ENCODE measurements around the gene CREB3L4. TPM values are rescaled to one million over a fixed set of nuclear protein-coding genes. Genes with fewer than 3 reads are reported as not detected.
A peak's percentile ranks its signal among the peaks of the same experiment; 100 is the strongest.

The CREB3L4 gene
- total RNA-seq, 1 experiment from 2014 or later = 12.3 TPM

DNA sequence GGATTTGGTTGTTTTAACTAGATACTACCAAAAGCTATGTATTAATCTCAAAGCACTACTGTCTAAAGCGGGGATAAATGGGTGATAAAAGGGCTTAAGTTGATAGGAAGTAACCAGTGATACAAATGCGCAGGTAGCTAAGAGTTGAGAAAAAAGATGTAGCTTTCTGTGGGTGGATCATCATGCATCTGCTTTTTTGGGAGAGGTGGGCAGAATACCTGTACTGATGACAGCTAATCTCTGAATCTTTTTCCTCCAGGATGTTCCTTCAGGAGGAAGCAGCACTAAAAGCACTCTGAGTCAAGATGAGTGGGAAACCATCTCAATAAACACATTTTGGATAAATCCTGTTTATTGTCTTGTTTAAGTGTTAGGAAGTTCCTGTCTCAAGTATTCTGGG lies 24.1 kb downstream of the CREB3L4 start:
- no TSS peak for BruUV-seq (replicated peaks)
- POLR2A ChIA-PET = no interaction called here
- CTCF ChIA-PET = no interaction called here

DNA sequence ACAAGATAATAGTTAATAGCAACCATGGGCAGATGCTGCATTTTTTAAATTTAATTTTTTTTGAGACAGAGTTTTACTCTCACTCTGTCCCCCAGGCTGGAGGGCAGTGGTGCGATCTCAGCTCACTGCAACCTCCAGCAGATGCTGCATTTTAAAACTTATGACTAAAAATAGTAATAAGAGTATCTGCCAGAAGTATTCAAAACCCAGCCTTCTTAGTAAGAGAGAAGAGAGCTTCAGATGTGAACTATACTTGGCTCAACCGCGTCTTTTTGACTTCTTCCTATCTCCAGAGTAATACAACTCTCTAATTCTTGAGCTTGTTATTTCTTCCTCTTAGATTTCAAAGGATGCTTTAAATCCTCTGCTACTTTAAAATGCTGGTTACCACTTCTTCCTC lies 27.5 kb downstream of the CREB3L4 start:
- H3K27me3 ChIP-seq (ENCODE audit: control insufficient read depth, insufficient read depth, low read length) = no peaks in the 10 kb centered on the region
- H3K4me1 ChIP-seq (ENCODE audit: control insufficient read depth, insufficient read depth, low read length) = peaks cover 12% of the 10 kb centered on the region
- intact Hi-C loops (cut with micrococcal nuclease; ENCODE audit: unreplicated experiment) = no loop called here
- H3K4me3 ChIP-seq (ENCODE audit: low read depth in 2 of 2, low read length in 2 of 2) = no peak overlapping the region
- TF ChIP-seq, protein P1, sequence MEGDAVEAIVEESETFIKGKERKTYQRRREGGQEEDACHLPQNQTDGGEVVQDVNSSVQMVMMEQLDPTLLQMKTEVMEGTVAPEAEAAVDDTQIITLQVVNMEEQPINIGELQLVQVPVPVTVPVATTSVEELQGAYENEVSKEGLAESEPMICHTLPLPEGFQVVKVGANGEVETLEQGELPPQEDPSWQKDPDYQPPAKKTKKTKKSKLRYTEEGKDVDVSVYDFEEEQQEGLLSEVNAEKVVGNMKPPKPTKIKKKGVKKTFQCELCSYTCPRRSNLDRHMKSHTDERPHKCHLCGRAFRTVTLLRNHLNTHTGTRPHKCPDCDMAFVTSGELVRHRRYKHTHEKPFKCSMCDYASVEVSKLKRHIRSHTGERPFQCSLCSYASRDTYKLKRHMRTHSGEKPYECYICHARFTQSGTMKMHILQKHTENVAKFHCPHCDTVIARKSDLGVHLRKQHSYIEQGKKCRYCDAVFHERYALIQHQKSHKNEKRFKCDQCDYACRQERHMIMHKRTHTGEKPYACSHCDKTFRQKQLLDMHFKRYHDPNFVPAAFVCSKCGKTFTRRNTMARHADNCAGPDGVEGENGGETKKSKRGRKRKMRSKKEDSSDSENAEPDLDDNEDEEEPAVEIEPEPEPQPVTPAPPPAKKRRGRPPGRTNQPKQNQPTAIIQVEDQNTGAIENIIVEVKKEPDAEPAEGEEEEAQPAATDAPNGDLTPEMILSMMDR (IDR thresholded peaks at IDR 0.05) = no peak
- no peak for TF ChIP-seq SIN3A (IDR thresholded peaks at IDR 0.05; ENCODE audit: borderline replicate concordance, insufficient read depth, low read depth, low read length)
- TF ChIP-seq TCF7L2 (IDR thresholded peaks at IDR 0.05; ENCODE audit: low read depth, low read length) = no peak
- TF ChIP-seq POLR2AphosphoS5 (IDR thresholded peaks at IDR 0.05; ENCODE audit: low read depth, low read length) = no peak
- TF ChIP-seq, protein P2, sequence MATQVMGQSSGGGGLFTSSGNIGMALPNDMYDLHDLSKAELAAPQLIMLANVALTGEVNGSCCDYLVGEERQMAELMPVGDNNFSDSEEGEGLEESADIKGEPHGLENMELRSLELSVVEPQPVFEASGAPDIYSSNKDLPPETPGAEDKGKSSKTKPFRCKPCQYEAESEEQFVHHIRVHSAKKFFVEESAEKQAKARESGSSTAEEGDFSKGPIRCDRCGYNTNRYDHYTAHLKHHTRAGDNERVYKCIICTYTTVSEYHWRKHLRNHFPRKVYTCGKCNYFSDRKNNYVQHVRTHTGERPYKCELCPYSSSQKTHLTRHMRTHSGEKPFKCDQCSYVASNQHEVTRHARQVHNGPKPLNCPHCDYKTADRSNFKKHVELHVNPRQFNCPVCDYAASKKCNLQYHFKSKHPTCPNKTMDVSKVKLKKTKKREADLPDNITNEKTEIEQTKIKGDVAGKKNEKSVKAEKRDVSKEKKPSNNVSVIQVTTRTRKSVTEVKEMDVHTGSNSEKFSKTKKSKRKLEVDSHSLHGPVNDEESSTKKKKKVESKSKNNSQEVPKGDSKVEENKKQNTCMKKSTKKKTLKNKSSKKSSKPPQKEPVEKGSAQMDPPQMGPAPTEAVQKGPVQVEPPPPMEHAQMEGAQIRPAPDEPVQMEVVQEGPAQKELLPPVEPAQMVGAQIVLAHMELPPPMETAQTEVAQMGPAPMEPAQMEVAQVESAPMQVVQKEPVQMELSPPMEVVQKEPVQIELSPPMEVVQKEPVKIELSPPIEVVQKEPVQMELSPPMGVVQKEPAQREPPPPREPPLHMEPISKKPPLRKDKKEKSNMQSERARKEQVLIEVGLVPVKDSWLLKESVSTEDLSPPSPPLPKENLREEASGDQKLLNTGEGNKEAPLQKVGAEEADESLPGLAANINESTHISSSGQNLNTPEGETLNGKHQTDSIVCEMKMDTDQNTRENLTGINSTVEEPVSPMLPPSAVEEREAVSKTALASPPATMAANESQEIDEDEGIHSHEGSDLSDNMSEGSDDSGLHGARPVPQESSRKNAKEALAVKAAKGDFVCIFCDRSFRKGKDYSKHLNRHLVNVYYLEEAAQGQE (IDR thresholded peaks at IDR 0.05; ENCODE audit: insufficient read depth in 1 of 2, low read depth in 2 of 2, low read length in 1 of 2) = no peak
- no peak for ATAC-seq
- no peak overlapping the region for H3K27ac ChIP-seq (ENCODE audit: low read length)
- POLR2A ChIA-PET = no interaction called here
- no peak for DNase-seq (ENCODE audit: low read depth, low spot score)
- in situ Hi-C loops (cut with HindIII; ENCODE audit: low pct_unique_long_range_greater_than_20kb, low sequenced_read_pairs) = no loop called here
- peaks cover 18% of the 10 kb centered on the region for H3K36me3 ChIP-seq (ENCODE audit: control insufficient read depth, insufficient read depth, low read length)
- CTCF ChIA-PET = interaction anchor here (0.7 kb wide), 1 partner anchor 195 kb away, joined by 3 read pairs; no protein-coding TSS in a partner anchor
- no peaks in the 10 kb centered on the region for H3K9me3 ChIP-seq (ENCODE audit: control insufficient read depth, insufficient read depth, low read depth, low read length)
- BruUV-seq (replicated peaks) = no TSS peak

More for the DNA sequence above, 24.1 kb downstream of the CREB3L4 start:
- no peak for ATAC-seq
- intact Hi-C loops (cut with micrococcal nuclease; ENCODE audit: unreplicated experiment) (no loop called here), in situ Hi-C loops (cut with HindIII; ENCODE audit: low pct_unique_long_range_greater_than_20kb, low sequenced_read_pairs) (no loop called here)
- Histone ChIP-seq H3K27ac (ENCODE audit: low read length) (peak overlapping the region; percentile 97), H3K36me3 (ENCODE audit: control insufficient read depth, insufficient read depth, low read length) (peaks cover 18% of the 10 kb centered on the region), H3K27me3 (ENCODE audit: control insufficient read depth, insufficient read depth, low read length) (no peaks in the 10 kb centered on the region), H3K4me3 (ENCODE audit: low read depth in 2 of 2, low read length in 2 of 2) (peak overlapping the region; percentile 87 to 92), H3K9me3 (ENCODE audit: control insufficient read depth, insufficient read depth, low read depth, low read length) (no peaks in the 10 kb centered on the region), H3K4me1 (ENCODE audit: control insufficient read depth, insufficient read depth, low read length) (peaks cover 12% of the 10 kb centered on the region)
- DNase-seq (ENCODE audit: low read depth, low spot score) = no peak
- TF ChIP-seq TCF7L2 (IDR thresholded peaks at IDR 0.05; ENCODE audit: low read depth, low read length) = no peak
- TF ChIP-seq, protein P1 (IDR thresholded peaks at IDR 0.05) = no peak
- TF ChIP-seq POLR2AphosphoS5 (IDR thresholded peaks at IDR 0.05; ENCODE audit: low read depth, low read length) = no peak
- TF ChIP-seq, protein P2 (IDR thresholded peaks at IDR 0.05; ENCODE audit: insufficient read depth in 1 of 2, low read depth in 2 of 2, low read length in 1 of 2) = no peak
- no peak for TF ChIP-seq SIN3A (IDR thresholded peaks at IDR 0.05; ENCODE audit: borderline replicate concordance, insufficient read depth, low read depth, low read length)

Measured in Panc1 (cell line).